IPS-11a (cell line): ENCODE data around the gene CCER1.

Experiments used
- H3K4me3 ChIP-seq: one replicate; pipeline ENCODE4 v1.5.1; 2013; ENCODE audit warnings: low read depth, low read length, control low read depth

CCER1 gene

DNA sequence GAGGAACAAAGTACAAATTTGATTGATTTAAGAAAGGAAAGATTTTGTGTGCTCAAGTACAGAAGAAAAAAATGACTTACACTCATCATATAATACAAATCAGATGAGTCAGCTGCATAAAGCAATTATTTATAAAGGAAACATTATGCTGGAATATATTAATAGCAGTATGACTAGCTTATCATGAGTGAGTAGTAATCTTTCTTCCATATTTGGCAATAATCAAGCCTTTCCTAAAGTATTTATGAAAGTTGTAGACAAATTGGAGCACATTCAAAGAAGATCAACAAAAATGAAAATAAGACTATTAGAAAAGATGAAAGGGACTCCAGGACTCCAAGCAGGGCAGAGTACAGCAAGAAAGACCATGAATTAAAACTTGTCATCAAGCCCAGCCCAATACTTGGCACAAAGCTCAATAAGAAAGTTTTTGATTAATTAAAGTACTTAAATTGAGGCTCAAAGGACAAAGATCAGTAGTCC, 32.8 kb downstream of the CCER1 start:
- H3K4me3 ChIP-seq, result no peak overlapping the region

GRCh38 chr12:90921536-90921935, 33.4 kb downstream of the CCER1 start:
- no peak overlapping the region for H3K4me3 ChIP-seq

DNA sequence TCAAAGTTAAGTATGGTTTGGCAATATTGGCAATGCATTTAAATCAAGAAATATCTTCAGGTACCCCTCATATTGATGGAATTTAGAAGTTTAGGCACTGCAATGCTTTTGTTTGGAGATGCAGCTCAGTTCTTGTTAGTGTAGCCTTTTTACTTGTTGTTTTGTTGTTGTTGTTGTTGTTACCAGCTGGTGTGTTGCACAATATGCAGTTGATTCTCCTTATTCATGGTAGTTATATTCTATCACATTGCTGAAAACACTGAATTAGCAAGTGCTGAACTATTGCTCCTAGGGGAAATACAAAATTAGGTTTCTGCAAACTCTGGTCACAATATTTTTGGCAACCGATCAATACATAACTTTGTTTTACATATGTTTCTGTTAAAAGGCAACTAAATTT, 34.8 kb downstream of the CCER1 start:
- H3K4me3 ChIP-seq, result no peak overlapping the region

GRCh38 chr12:90917431-90917830, 37.5 kb downstream of the CCER1 start:
- no peak overlapping the region for H3K4me3 ChIP-seq

DNA sequence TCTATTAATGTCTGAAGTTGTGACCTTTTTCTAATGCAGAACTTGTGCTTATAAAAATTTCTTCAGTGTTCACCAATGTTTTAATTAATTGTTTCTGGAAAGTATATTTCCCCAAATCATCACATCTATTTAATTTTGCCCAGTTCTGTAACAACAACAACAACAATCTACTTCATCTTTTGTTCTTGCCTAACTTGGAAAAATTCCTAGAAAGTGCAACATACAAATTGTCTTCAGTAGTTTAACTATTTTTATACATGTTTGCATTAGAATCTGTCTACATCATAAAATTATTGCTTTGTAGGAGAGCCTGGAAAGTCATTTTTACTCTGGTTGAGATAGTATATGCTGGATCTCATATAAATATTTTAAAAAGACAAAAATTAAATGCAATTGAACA, 38.5 kb downstream of the CCER1 start:
- no peak overlapping the region for H3K4me3 ChIP-seq

GRCh38 chr12:90915353-90915752, 39.6 kb downstream of the CCER1 start:
- no peak overlapping the region for H3K4me3 ChIP-seq

- no peak overlapping the region for H3K4me3 ChIP-seq
Measured at GRCh38 chr12:90910958-90911357, 44.0 kb downstream of the CCER1 start.

- H3K4me3 ChIP-seq, result no peak overlapping the region
Measured at GRCh38 chr12:90909069-90909770, 45.8 kb downstream of the CCER1 start.

DNA sequence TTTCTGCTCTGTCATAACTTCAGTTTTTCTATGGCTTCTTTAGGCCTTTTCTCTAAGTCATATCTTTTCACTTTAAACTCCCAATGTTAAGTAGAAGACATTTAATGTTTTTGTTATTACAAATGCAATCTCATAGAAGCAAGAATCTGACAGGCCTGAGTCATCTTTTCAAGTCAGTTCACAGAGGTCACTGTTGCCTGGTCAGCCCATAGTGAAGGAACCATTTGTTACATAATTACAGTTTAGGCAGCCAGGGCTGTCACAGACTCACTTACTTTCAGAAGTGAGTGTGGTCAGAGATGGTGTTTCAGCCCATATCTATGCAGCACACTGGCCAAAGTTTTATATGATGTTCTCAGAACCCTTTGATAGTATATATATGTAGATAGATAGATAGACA, 46.5 kb downstream of the CCER1 start:
- no peak overlapping the region for H3K4me3 ChIP-seq

GRCh38 chr12:90905691-90906370, 49.1 kb downstream of the CCER1 start:
- no peak overlapping the region for H3K4me3 ChIP-seq

DNA sequence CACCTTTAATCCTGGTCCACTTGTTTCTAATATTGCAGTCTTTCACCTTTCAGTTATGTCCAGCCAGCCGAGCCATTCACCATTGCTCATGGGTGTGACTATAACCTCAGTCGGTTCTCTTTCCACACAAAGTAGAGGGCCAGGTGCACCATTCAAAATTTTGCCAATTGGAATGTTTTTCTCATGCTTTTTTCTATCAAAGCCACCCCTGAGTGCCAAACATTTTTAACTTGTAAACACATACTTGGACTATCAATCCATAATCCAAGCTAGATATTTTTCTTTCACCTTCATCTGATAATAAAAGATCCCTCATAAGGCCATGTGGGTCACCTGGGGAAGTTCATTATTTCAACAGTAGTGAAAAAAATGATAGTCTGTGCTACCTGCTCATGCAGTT, 52.4 kb downstream of the CCER1 start:
- H3K4me3 ChIP-seq, result no peak overlapping the region
